ENCODE measurements around the gene PHC2.
A peak's percentile ranks its signal among the peaks of the same experiment; 100 is the strongest.
"Not testable (repeated sequence)": the region's sequence is repeated elsewhere in the genome, so short reads cannot be mapped to it uniquely, and the experiment has no call there.

Gene PHC2

DNA sequence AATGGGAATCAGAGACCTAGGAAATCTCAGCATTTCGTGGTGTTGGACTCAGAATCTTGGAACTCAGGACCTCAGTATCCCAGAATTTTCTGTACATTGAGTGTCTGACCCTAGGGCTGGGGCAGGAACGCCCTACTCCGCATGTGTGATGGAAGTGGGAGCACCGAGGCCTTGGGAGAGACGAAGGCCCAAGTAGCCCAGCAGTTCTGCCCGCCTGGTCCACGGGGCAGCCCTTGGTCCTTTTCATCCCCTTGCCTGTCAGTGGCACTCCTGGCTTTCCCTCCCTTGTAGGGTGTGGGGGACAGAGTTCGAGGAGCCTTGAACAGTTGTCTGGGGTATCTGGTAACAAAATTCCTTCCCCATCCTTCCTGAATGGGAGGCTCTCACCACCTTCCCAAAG lies 120.2 kb downstream of the PHC2 start:
- DNase-seq (ENCODE audit: low spot score), result no peak

DNA sequence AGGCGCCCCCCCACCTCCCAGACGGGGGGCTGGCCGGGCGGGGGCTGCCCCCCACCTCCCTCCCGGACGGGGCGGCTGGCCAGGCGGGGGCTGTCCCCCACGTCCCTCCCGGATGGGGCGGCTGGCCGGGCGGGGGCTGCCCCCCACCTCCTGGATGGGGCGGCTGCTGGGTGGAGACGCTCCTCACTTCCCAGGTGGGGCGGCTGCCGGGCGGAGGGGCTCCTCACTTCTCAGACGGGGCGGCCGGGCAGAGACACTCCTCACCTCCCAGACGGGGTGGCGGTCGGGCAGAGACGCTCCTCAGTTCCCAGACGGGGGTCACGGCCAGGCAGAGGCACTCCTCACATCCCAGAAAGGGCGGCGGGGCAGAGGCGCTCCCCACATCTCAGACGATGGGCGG lies 121.5 kb downstream of the PHC2 start:
- not testable (repeated sequence) for DNase-seq (ENCODE audit: low spot score)

DNA sequence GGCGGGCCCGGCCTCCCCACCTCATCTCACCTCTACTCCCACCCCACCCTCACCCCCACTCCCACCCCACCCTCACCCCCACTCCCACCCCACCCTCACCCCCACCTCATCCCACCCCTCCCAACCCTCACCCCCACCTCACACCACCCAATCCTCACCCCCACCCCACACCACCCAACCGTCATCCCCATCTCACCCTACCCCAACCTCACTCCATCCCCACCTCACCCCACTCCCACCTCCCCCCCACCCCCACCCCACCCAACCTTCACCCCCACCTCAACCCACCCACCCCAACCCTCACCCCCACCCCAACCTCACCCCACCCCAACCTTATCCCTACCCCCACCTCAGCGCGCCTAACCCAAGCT lies 123.4 kb downstream of the PHC2 start:
- DNase-seq (ENCODE audit: low spot score), result no peak

DNA sequence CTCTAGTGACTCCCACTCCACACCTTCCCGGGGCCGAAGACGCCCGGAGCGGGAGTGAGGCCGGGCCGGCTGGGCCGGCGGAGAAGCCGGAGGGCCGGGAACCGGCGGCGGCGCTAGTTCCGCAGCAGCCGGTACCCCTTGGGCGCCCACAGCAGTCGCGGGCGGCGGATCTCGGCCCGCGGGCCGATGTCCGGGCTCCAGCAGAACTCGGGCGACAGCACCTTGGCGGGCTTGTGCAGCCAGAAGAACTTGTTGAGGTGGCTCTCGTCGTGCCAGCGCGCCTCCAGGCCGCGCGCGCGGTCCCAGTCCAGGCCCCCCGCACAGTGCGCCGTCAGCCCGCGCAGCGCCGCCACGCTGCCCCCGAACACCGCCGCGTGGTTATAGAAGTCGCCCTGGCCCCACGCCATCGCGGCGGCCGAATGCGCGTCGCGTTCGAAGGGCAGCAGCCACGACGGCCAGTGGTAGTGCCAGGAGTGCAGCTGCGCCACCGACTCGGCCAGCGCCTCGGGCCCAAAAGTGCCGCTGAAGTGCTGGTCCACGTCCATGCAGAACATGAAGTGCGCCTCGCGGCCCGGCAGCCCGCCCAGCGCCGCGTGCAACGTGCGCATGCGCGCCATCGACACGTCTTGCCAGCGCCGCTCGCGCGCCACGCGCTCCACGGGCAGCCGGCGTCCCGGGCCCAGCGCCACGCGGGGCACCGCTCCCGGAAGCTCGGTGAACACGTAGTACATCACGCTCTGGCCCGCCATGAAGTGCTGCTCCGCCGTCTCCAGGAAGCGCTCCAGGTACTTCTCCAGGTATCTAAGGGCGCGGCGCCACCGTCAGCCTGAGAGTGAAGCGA lies 124.0 kb downstream of the PHC2 start:
- DNase-seq (ENCODE audit: low spot score), result no peak

DNA sequence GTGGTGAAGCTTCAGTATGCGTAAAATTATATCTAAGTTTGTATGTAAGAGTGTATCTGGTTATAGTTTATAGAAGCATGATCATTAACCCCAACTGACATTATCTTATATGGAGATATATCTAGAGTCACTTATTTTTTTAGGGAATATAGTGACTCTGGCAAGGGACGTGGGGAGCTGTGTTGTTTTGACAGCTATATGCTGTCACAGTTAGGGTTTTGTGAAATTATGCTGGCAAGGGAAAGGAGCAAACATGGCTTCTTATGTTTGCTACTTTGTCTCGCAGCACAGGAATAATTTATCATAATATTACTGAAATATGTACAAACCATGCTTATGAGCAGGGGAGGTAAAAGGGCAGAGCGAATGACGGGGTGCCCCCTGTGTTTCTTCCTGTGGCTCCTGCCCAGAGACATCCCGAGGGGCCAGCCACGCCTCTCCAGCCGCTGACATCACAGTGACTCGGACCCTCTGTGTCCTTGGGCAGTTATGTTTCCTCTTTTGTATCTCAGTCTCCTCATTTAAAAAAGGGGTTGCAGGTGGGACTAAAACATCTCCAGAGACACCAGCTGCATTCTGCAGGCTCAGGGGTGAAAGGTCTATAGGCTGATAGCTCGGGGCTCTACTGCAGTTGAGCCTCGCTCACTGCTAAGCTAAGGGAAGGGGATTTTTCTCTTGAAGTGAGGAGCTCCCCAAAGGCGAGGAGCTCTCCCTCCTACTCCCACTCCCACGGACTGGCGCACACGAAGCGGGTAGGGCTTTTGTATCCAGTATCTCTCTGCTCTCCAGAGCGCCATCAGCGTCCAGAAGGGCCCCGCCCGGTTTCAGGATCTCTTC lies 124.9 kb downstream of the PHC2 start:
- DNase-seq (ENCODE audit: low spot score), result no peak

DNA sequence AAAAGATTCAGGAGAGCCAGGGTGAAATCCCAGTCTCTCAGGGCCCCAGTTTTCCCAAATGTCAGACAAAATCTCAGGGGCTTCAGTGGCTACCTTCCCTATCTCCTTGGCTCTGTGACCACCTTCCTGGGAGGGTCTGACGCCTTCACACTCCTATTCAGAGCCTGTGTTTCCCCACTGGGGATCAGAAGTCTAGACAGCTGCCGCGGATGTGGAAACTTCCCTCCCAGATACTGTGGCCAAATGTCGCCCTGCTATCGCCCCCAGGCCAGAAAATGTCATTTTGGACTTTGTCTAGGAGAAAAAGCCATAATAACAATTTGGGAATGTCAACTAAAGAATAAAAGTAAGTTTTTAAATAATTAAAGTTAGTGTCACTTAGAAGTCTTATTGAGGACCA lies 125.9 kb downstream of the PHC2 start:
- no peak for DNase-seq (ENCODE audit: low spot score)

DNA sequence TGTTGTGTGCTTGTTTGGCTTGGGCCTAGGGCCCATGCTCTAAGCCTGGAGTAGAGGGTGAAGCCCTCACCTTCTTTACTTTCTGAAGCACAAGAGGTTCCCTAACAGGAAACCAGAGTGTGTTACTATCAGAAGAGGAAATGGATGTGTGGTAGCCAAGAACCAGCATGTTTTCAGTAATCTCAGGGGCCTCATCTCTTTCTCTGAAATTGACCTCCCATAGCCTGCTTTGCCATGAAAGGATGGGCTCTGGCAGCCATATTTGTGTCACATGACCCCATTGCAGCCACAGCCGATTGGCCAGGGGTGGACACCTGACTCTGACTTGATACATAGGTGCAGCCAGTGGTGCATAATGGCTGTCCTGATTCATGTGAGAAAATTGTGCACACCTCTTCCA lies 128.6 kb downstream of the PHC2 start:
- no peak for DNase-seq (ENCODE audit: low spot score)

DNA sequence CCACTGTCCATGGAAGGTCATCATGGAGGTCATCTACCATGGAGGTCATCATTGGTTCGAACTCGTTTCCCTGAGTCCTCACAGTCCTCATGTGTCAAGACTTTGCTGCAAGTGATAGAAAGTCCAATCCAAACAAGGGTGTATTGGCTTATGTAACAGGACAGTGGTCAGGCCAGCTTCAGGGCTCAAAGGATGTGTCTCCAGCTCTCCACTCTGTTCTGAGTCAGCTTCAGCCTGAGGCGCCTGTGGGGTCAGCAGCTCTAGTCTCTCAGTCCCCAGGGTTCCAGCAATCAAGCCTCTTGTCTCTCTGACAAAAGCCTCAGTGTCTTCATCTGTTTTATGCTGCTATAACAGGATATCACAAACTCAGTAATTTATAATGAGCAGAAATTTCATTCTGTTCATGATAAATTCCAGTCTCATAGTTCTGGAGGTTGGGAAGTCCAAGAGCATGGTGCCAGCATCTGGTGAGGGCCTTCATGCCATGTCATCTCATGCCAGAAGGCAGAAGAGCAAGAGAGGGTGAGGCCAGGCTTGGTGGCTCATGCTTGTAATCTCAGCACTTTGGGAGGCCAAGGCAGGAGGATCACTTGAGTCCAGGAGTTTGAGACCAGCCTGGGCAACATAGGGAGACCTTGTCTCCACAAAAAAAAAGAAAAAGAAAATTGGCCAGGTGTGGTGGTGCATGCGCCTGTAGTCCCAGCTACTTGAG lies 129.5 kb downstream of the PHC2 start:
- DNase-seq (ENCODE audit: low spot score), result no peak

DNA sequence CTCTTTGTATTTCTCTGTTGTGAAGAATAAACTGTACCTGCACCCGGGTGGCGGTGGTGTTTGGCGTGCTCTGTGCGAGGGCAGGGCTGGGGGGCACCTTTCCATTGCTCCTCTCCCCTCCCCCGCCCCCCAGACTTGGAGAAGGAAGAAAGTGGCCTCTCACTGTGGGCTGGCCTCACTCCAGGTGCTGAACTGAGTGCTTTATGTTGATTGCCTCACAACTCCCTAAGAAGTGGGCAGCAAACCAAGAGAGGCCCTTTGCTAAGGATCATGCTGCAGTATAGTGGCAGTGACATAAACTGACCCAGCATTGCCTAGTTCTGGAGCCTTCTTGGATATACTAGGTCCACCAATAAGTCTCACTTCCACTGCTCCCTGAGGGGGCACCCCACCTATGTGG lies 130.2 kb downstream of the PHC2 start:
- no peak for DNase-seq (ENCODE audit: low spot score)

DNA sequence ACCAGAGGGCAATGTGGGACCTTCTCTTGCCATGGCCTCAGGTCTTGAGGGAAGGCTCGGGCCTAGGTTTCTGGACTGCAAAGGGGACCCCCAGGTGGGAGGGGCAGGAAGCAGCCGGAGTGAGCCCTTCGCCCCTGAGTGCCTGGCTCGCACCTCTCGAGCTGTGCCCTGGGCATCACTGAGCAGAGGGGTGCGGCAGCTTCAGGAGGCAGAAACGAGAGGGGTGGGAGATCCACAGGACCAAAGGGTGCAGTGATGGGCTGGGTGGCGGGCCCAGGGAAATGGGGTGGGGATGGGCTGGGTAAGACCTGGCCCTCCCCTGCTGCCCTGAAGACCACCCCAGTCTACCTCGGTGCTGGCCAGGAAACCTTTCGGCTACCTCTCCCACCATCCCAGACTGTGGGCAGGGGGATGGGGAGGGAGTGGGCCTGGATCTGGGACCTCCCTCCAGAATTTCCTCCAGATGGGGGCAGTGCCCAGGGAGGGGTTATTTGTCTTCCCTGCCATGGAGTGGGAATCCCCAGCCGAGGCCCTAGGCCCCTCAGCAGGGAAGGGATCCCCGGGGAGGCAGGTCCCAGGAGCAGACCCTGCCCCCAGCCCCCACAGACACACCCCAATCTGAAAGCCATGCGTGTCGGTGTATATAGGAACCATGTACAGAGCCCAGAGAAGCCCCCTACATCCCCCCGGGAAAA lies 131.3 kb downstream of the PHC2 start:
- no peak for DNase-seq (ENCODE audit: low spot score)

DNA sequence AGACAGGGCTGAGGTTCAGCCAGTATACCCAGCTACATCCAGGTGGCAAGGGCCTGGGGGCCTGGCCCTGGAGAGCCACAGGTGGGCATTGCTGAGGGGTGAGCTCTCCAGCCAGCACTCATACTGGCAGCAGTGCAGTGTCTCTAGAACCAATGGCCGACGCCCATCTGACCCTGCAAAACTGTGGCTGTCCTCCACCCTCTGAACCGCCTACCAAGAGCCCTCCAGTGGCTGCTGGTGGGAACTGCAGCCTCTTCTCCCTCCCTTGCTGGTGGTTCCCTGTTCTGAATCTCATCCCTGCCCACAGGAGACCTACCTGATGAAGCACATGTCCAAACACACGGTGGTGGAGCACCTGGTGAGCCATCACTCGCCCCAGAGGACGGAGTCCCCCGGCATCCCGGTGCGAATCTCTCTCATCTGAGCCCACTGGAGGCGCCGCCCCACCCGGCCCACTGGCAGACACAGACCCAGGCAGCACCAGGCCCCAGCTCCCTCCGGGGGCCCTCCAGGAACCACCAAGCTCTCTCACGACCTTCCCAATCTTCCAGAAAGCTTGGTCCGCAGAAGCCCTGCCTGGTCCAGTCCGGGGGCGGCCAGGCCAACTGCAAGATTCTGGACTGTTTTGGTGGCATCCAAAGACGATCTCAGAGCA lies 132.1 kb downstream of the PHC2 start:
- DNase-seq (ENCODE audit: low spot score), result peak; percentile 78

DNA sequence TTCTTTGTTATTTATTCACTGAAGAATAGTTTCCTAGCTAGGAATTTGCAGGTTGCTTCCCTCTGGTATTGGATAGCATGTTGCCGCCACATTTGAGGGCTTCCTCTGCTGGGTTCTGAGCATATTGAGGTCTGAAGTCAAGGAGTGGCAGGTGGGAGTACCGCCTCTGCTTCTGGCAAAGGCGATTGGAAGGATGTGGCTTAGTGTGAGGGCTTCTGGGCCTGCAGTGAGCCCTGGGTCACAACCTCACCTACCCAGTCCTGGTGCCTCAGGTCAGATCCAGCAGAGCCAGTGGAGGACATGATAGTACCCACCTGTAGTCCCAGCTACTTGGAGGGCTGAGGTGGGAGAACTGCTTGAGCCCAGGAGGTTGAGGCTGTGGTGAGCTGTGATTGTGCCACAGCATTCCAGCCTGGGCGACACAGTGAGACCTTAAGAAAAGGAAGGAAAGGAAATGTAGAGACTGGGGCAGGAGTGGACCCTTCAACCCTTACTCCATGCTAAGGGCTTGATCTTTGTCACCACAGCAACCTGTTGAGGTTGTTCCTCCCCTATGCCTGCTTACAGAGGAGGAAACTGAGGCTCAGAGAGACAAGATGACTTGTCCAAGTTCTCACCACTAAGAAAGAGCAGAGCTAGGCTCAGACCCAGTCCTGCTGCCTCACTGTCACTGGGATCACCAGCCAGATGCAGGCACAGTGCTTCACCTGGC lies 132.8 kb downstream of the PHC2 start:
- no peak for DNase-seq (ENCODE audit: low spot score)

DNA sequence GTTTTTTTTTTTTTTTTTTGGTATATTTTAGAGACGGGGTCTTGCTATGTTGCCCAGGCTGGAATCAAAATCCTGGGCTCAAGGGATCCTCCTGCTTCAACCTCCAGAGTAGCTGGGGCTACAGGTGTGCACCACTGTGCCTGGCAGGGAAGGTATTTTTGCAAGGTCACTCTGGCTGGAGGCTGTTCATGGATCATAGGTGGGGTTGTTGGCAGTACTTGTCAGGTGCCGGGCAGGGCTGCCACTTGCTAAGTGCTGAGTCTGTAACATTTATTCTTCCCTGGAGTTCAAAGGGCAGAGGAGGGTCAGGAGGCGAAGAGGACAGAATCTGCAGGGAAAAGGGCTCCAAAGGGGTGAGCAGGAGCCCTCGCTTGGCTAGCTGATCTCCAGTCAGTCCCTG lies 134.1 kb downstream of the PHC2 start:
- DNase-seq (ENCODE audit: low spot score), result no peak

DNA sequence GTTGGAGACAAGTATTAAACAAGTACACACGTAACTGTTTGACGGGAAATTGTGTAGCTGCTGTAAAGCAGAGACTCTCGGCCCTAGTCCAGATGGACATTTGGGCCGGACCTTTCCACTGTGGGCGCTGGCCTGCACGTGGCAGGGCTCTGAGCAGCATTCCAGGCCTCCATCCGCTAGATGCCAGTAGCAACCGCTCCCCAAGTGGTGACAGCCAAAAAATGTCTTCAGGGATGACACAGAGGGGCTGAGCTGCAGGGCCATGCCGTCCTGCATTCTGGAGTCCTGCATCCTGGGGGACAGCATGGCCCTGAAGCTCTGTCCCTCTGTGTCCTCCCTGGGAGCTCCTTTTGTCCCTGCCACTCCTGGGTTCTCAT lies 134.8 kb downstream of the PHC2 start:
- no peak for DNase-seq (ENCODE audit: low spot score)

DNA sequence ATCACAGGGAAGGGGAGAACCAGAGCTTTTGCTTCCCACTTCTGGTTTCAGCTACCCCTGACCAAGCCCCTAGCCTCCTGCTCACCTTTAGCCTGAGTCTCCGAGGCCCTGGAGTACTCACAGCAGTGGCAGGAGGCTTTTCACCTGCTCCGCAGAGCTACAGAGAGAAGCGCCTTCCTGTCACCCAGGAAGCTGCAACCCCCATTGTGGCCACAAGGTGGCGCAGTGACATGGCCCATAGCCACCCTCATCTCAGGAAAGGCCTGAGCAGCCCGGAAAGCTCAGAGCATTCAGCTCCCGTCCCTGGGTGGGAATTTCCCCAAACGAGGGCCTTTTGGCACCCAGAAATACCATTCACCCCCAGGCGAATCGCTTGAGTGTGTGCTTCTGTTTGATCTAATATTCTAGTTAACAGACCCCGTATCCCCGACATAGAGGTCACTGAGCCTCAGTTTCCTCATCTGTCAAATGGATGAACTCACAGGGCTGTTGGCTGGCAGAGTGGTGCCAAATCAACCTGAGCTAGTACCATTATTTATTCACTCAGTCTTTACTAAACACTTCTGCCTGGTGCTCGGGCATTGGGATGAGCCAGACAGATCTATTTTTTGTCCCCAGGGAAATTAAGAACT lies 135.3 kb downstream of the PHC2 start:
- peak; percentile 92 for DNase-seq (ENCODE audit: low spot score)

DNA sequence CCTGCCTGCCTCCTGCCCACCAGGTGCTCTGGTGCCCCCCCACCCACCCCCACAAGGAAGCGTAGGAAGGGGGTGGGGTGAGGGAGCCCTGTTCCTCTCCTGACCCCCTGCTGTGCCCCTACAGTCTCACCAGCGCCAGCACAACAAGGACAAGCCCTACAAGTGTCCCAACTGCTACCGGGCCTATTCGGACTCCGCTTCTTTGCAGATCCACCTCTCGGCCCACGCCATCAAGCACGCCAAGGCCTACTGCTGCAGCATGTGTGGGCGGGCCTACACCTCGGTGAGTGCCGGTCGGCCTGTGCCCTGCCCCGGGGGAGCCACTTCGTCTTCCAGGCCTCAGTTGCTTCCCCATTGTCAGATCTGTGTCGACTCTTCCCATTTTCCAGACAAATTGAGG lies 135.9 kb downstream of the PHC2 start:
- no peak for DNase-seq (ENCODE audit: low spot score)

DNA sequence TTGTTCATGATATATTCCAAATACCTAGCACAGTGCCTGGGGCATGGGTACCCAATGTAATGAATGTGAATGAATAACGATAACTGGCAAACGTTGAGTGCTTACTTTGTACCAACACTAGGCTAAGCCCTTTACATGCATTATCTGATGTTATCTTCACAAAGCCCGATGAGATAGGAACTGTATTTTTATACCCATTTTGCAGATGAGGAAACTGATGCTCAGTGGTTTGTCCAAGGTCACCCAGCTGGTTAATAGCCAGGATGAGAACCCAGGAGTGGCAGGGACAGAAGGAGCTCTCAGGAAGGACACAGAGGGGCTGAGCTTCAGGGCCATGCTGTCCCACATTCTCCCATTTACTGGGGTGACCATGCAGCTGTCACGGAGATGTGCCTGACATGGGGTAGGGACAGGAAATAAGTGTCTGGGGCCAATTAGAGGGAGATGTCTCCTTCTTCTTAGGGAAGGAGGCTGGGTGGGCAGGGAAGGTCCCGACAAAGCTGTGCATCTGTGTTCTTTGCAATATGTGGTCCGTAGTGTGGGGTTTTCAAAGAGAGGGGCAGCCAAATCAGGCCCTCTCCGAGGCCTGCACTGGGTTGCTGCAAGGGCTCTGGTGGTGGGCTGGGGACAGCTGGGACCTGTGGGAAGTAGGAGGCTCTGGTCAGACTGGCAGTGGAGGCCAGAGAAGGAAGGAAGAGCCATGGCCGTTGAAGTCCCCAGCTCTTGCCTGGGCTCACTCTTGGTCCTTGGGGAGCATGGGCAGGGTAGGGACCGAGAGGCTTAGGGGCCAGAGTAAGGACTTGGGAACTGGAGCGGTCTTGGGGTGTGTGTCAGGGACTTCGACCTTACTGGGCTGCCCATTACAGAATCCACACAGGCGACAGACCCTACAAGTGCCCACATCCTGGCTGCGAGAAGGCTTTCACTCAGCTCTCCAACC lies 136.6 kb downstream of the PHC2 start:
- no peak for DNase-seq (ENCODE audit: low spot score)

DNA sequence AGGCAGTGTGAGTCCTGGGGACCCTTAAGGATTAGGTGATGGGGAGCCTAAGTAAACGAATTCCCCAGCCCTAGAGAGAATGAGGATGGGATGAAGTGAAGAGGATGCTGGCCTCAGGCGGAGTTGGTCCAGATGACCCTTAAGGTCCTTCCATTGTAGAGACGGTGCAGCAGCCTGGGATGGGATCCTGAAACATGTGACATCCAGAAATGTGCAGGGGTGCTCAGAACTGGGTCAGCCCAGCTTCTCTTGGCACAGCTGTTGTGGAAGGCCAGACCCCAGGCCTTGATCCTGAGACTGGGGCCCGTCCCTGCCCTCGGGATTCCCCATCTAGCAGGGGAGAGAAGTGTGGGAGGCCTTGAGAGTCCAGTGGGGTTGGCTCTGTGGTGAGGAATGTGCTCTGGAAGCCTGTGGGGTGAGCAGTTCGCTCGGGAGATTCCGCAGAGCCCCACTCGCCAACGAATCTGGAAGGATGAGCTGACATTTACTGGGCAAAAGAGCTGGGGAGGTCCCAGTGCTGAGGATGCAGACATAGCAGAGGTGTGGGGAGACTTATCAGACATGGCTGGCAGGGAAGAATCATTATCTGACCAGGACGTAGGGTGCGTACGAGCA lies 138.1 kb downstream of the PHC2 start:
- no peak for DNase-seq (ENCODE audit: low spot score)

DNA sequence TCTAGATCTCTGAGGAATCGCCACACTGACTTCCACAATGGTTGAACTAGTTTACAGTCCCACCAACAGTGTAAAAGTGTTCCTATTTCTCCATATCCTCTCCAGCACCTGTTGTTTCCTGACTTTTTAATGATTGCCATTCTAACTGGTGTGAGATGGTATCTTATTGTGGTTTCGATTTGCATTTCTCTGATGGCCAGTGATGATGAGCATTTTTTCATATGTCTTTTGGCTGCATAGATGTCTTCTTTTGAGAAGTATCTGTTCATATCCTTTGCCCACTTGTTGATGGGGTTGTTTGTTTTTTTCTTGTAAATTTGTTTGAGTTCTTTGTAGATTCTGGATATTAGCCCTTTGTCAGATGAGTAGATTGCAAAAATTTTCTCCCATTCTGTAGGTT lies 140.3 kb downstream of the PHC2 start:
- not testable (repeated sequence) for DNase-seq (ENCODE audit: low spot score)
